ENCODE data around the gene ILF3.

Gene ILF3

GRCh38 chr19:10737722-10738121, 83.6 kb downstream of the ILF3 start:
- no peak for DNase-seq

- DNase-seq: no peak
These were observed 86.7 kb downstream of the ILF3 start for GRCh38 chr19:10740798-10741197.
